ENCODE data around the gene SEMA3G. TPM values are rescaled to one million over a fixed set of nuclear protein-coding genes. Genes with fewer than 3 reads are reported as not detected.

The SEMA3G gene
- total RNA-seq, 1 experiment from 2014 or later = 1.6 TPM

GRCh38 chr3:52423173-52423572 lies 21.7 kb downstream of the SEMA3G start (continued):
- no peak for TF ChIP-seq ZBTB43 (CRISPR knock-in tag; IDR thresholded peaks at IDR 0.05)
- TF ChIP-seq CREM (CRISPR knock-in tag; IDR thresholded peaks at IDR 0.05) = no peak
- no peak for TF ChIP-seq TCF7 (CRISPR knock-in tag; IDR thresholded peaks at IDR 0.05; ENCODE audit: low read depth)
- no peak for TF ChIP-seq SOX15 (CRISPR knock-in tag; IDR thresholded peaks at IDR 0.05)
- TF ChIP-seq GABPB1 (CRISPR knock-in tag; IDR thresholded peaks at IDR 0.05) = no peak
- no peak for TF ChIP-seq NR2C2 (CRISPR knock-in tag; IDR thresholded peaks at IDR 0.05)

- Mint-ChIP-seq H3K4me3 (no peak overlapping the region), H3K9me3 (no peaks in the 10 kb centered on the region), H3K4me1 (peaks cover 12% of the 10 kb centered on the region), H3K27ac (no peak overlapping the region), H3K27me3 (ENCODE audit: low read depth) (no peaks in the 10 kb centered on the region), H3K36me3 (no peaks in the 10 kb centered on the region)
- CTCF ChIA-PET = interaction anchor here (0.9 to 1.3 kb wide), 2 partner anchors 24 to 34 kb away, joined by 3 to 4 read pairs; no protein-coding TSS in a partner anchor
- TF ChIP-seq ATF2 (CRISPR knock-in tag; IDR thresholded peaks at IDR 0.05; ENCODE audit: borderline replicate concordance, low read depth) (no peak), NFATC4 (CRISPR knock-in tag; IDR thresholded peaks at IDR 0.05) (no peak), PREB (CRISPR knock-in tag; IDR thresholded peaks at IDR 0.05; ENCODE audit: borderline replicate concordance) (no peak), ZBTB43 (CRISPR knock-in tag; IDR thresholded peaks at IDR 0.05) (no peak), HMGA2 (CRISPR knock-in tag; IDR thresholded peaks at IDR 0.05) (no peak), ZNF425 (CRISPR knock-in tag; conservative IDR thresholded peaks at IDR 0.05) (no peak), ZNF416 (CRISPR knock-in tag; IDR thresholded peaks at IDR 0.05) (no peak), NR1H2 (CRISPR knock-in tag; IDR thresholded peaks at IDR 0.05) (no peak), EMX1 (CRISPR knock-in tag; IDR thresholded peaks at IDR 0.05) (no peak), SMAD4 (CRISPR knock-in tag; IDR thresholded peaks at IDR 0.05) (no peak), GTF2I (CRISPR knock-in tag; conservative IDR thresholded peaks at IDR 0.05) (no peak), NR2C2 (CRISPR knock-in tag; IDR thresholded peaks at IDR 0.05) (no peak), IRF2 (CRISPR knock-in tag; IDR thresholded peaks at IDR 0.05; ENCODE audit: borderline replicate concordance, low read depth) (no peak)
- TF ChIP-seq, protein P1, sequence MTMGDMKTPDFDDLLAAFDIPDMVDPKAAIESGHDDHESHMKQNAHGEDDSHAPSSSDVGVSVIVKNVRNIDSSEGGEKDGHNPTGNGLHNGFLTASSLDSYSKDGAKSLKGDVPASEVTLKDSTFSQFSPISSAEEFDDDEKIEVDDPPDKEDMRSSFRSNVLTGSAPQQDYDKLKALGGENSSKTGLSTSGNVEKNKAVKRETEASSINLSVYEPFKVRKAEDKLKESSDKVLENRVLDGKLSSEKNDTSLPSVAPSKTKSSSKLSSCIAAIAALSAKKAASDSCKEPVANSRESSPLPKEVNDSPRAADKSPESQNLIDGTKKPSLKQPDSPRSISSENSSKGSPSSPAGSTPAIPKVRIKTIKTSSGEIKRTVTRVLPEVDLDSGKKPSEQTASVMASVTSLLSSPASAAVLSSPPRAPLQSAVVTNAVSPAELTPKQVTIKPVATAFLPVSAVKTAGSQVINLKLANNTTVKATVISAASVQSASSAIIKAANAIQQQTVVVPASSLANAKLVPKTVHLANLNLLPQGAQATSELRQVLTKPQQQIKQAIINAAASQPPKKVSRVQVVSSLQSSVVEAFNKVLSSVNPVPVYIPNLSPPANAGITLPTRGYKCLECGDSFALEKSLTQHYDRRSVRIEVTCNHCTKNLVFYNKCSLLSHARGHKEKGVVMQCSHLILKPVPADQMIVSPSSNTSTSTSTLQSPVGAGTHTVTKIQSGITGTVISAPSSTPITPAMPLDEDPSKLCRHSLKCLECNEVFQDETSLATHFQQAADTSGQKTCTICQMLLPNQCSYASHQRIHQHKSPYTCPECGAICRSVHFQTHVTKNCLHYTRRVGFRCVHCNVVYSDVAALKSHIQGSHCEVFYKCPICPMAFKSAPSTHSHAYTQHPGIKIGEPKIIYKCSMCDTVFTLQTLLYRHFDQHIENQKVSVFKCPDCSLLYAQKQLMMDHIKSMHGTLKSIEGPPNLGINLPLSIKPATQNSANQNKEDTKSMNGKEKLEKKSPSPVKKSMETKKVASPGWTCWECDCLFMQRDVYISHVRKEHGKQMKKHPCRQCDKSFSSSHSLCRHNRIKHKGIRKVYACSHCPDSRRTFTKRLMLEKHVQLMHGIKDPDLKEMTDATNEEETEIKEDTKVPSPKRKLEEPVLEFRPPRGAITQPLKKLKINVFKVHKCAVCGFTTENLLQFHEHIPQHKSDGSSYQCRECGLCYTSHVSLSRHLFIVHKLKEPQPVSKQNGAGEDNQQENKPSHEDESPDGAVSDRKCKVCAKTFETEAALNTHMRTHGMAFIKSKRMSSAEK (CRISPR knock-in tag; IDR thresholded peaks at IDR 0.05; ENCODE audit: borderline replicate concordance) = no peak
- POLR2A ChIA-PET = no interaction called here
- DNase-seq (ENCODE audit: low spot score) (no peak), ATAC-seq (no peak)
These were observed 22.2 kb downstream of the SEMA3G start for GRCh38 chr3:52422669-52423068.
